ENCODE data around the gene PTH2R.
"Not testable (repeated sequence)": the region's sequence is repeated elsewhere in the genome, so short reads cannot be mapped to it uniquely, and the experiment has no call there.

The PTH2R gene

DNA sequence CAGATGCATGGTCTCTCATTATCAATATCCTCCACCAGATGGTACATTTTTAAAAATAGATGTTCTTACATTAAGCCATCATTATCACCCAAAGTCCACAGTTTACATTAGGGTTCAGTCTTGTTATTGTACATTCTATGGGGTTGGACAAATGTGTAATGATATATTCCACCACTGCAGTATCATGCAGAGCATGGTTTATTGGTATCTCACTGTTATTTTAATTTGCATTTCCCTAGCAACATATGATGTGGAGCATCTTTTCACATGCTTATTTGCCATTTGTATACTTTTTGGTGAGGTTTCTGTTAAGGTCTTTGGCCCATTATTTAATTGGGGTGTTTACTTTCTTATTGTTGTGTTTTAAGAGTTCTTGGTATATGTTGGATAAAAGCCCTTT, 95.7 kb downstream of the PTH2R start:
- DNase-seq (ENCODE audit: low read depth in 1 of 2, low spot score in 1 of 2), result no peak
- TF ChIP-seq GABPA (IDR thresholded peaks at IDR 0.05; ENCODE audit: low read depth) (no peak), SPI1 (IDR thresholded peaks at IDR 0.05; ENCODE audit: borderline replicate concordance, low read depth) (no peak), POLR2AphosphoS5 (IDR thresholded peaks at IDR 0.05; ENCODE audit: low read depth) (no peak)
- TF ChIP-seq, protein P1, sequence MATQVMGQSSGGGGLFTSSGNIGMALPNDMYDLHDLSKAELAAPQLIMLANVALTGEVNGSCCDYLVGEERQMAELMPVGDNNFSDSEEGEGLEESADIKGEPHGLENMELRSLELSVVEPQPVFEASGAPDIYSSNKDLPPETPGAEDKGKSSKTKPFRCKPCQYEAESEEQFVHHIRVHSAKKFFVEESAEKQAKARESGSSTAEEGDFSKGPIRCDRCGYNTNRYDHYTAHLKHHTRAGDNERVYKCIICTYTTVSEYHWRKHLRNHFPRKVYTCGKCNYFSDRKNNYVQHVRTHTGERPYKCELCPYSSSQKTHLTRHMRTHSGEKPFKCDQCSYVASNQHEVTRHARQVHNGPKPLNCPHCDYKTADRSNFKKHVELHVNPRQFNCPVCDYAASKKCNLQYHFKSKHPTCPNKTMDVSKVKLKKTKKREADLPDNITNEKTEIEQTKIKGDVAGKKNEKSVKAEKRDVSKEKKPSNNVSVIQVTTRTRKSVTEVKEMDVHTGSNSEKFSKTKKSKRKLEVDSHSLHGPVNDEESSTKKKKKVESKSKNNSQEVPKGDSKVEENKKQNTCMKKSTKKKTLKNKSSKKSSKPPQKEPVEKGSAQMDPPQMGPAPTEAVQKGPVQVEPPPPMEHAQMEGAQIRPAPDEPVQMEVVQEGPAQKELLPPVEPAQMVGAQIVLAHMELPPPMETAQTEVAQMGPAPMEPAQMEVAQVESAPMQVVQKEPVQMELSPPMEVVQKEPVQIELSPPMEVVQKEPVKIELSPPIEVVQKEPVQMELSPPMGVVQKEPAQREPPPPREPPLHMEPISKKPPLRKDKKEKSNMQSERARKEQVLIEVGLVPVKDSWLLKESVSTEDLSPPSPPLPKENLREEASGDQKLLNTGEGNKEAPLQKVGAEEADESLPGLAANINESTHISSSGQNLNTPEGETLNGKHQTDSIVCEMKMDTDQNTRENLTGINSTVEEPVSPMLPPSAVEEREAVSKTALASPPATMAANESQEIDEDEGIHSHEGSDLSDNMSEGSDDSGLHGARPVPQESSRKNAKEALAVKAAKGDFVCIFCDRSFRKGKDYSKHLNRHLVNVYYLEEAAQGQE (IDR thresholded peaks at IDR 0.05; ENCODE audit: insufficient replicate concordance, low read depth), result no peak
- TF ChIP-seq, protein P2, sequence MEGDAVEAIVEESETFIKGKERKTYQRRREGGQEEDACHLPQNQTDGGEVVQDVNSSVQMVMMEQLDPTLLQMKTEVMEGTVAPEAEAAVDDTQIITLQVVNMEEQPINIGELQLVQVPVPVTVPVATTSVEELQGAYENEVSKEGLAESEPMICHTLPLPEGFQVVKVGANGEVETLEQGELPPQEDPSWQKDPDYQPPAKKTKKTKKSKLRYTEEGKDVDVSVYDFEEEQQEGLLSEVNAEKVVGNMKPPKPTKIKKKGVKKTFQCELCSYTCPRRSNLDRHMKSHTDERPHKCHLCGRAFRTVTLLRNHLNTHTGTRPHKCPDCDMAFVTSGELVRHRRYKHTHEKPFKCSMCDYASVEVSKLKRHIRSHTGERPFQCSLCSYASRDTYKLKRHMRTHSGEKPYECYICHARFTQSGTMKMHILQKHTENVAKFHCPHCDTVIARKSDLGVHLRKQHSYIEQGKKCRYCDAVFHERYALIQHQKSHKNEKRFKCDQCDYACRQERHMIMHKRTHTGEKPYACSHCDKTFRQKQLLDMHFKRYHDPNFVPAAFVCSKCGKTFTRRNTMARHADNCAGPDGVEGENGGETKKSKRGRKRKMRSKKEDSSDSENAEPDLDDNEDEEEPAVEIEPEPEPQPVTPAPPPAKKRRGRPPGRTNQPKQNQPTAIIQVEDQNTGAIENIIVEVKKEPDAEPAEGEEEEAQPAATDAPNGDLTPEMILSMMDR (IDR thresholded peaks at IDR 0.05; ENCODE audit: insufficient read depth, low read length), result no peak
- no peak overlapping the region for H3K4me3 ChIP-seq (replicated peaks; ENCODE audit: insufficient read depth, low read length)
- H3K27ac ChIP-seq (replicated peaks), result no peak overlapping the region
- no peaks in the 10 kb centered on the region for H3K27me3 ChIP-seq (ENCODE audit: insufficient read depth, poor library complexity, severe bottlenecking)

DNA sequence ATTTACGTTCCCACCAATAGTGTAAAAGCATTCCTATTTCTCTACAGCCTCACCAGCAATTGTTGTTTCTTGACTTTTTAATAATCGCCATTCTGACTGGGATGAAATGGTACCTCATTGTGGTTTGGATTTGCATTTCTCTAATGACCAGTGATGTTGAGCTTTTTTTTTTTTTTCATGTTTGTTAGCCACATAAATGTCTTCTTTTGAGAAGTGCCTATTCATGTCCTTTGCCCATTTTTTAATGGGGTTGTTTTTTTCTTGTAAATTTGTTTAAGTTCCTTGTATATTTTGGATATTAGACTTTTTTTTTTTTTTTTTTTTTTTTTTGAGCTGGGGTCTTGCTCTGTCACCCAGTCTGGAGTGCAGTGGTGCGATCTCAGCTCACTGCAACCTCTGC, 98.8 kb downstream of the PTH2R start:
- not testable (repeated sequence) for H3K27ac ChIP-seq (replicated peaks); H3K27me3 ChIP-seq (ENCODE audit: insufficient read depth, poor library complexity, severe bottlenecking); H3K4me3 ChIP-seq (replicated peaks; ENCODE audit: insufficient read depth, low read length); DNase-seq (ENCODE audit: low read depth in 1 of 2, low spot score in 1 of 2)

DNA sequence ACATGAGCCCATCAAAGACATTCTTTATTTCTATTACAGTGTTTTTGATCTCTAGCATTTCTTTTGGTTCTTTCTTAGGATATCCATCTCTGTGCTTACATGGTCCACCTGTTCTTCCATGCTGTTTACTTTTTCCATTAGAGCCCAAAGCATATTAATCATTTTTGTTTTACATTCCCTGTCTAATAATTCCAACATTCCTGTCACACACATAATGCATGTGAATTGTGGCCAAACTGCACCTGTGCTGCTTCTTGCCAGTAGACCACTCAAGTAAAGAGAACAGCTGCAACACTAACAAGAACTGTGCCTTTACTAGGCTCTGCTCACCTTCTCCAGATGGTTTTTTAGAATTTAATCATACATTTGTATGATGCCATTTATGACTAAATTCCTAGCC, 103.0 kb downstream of the PTH2R start:
- TF ChIP-seq, protein P2 (IDR thresholded peaks at IDR 0.05; ENCODE audit: insufficient read depth, low read length), result no peak
- TF ChIP-seq POLR2AphosphoS5 (IDR thresholded peaks at IDR 0.05; ENCODE audit: low read depth) (no peak), SPI1 (IDR thresholded peaks at IDR 0.05; ENCODE audit: borderline replicate concordance, low read depth) (no peak), GABPA (IDR thresholded peaks at IDR 0.05; ENCODE audit: low read depth) (no peak)
- TF ChIP-seq, protein P1 (IDR thresholded peaks at IDR 0.05; ENCODE audit: insufficient replicate concordance, low read depth), result no peak
- Histone ChIP-seq H3K27me3 (ENCODE audit: insufficient read depth, poor library complexity, severe bottlenecking) (no peaks in the 10 kb centered on the region), H3K4me3 (replicated peaks; ENCODE audit: insufficient read depth, low read length) (no peak overlapping the region), H3K27ac (replicated peaks) (no peak overlapping the region)
- no peak for DNase-seq (ENCODE audit: low read depth in 1 of 2, low spot score in 1 of 2)

DNA sequence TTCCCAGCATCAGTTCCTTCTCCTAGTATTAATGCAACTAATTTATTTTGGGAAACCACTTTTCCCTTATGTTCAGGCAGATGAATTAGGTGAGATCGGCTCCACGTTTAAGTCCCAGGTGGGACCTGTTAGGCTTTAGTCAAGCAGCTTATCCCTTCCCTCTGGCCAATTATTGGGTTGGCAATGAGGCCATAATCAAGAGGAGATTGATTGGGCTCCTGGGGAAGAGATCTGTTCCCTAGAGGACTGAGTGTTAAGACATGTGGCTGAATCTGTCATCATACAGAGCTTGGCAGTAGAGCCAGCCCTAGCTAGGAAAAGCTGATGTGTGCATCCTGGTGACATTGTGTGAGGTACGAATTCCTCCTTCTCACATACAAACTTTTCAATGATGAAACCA, 104.4 kb downstream of the PTH2R start:
- H3K27me3 ChIP-seq (ENCODE audit: insufficient read depth, poor library complexity, severe bottlenecking), result no peaks in the 10 kb centered on the region
- TF ChIP-seq POLR2AphosphoS5 (IDR thresholded peaks at IDR 0.05; ENCODE audit: low read depth) (no peak), GABPA (IDR thresholded peaks at IDR 0.05; ENCODE audit: low read depth) (no peak), SPI1 (IDR thresholded peaks at IDR 0.05; ENCODE audit: borderline replicate concordance, low read depth) (no peak)
- TF ChIP-seq, protein P2 (IDR thresholded peaks at IDR 0.05; ENCODE audit: insufficient read depth, low read length), result no peak
- TF ChIP-seq, protein P1 (IDR thresholded peaks at IDR 0.05; ENCODE audit: insufficient replicate concordance, low read depth), result no peak
- no peak overlapping the region for H3K27ac ChIP-seq (replicated peaks)
- DNase-seq (ENCODE audit: low read depth in 1 of 2, low spot score in 1 of 2), result no peak
- no peak overlapping the region for H3K4me3 ChIP-seq (replicated peaks; ENCODE audit: insufficient read depth, low read length)
